Subcutaneous abdominal adipose tissue (tissue), 5 donors: Measurements from ENCODE around the gene DNAH17.

Experiments
- H3K27ac ChIP-seq: one replicate; pipeline ENCODE4 v1.7.0; 2013; ENCODE audit warnings: low read depth, mild to moderate bottlenecking, inconsistent platforms, low read length, moderate library complexity
- H3K27me3 ChIP-seq, 5 donors: one replicate each; pipeline ENCODE4 v1.7.0; 2013; ENCODE audit warnings: low read length in 5 of 5, inconsistent platforms in 1 of 5; ENCODE audit not compliant: control insufficient read depth in 5 of 5, insufficient read depth in 4 of 5
- H3K36me3 ChIP-seq, 5 donors: one replicate each; pipeline ENCODE4 v1.7.0; 2013; ENCODE audit warnings: low read length in 5 of 5; ENCODE audit not compliant: control insufficient read depth in 5 of 5, insufficient read depth in 5 of 5
- H3K4me1 ChIP-seq, 5 donors: one replicate each; pipeline ENCODE4 v1.7.0; 2013; ENCODE audit warnings: low read length in 5 of 5, mild to moderate bottlenecking in 3 of 5, moderate library complexity in 1 of 5; ENCODE audit not compliant: control insufficient read depth in 5 of 5, insufficient read depth in 5 of 5
- H3K4me3 ChIP-seq, 5 donors: one replicate each; pipeline ENCODE4 v1.7.0; 2013; ENCODE audit warnings: low read length in 5 of 5, low read depth in 1 of 5
- H3K9ac ChIP-seq, 5 donors: one replicate each; pipeline ENCODE4 v1.7.0; 2013; ENCODE audit warnings: low read length in 5 of 5, mild to moderate bottlenecking in 4 of 5, moderate library complexity in 3 of 5
- H3K9me3 ChIP-seq, 5 donors: one replicate each; pipeline ENCODE4 v1.7.0; 2013; ENCODE audit warnings: low read length in 5 of 5; ENCODE audit not compliant: control insufficient read depth in 5 of 5
- donor health status: healthy.
- donor health status: healthy.
- donor health status: healthy.
- donor health status: healthy.
- donor health status: healthy.

The DNAH17 gene

DNA sequence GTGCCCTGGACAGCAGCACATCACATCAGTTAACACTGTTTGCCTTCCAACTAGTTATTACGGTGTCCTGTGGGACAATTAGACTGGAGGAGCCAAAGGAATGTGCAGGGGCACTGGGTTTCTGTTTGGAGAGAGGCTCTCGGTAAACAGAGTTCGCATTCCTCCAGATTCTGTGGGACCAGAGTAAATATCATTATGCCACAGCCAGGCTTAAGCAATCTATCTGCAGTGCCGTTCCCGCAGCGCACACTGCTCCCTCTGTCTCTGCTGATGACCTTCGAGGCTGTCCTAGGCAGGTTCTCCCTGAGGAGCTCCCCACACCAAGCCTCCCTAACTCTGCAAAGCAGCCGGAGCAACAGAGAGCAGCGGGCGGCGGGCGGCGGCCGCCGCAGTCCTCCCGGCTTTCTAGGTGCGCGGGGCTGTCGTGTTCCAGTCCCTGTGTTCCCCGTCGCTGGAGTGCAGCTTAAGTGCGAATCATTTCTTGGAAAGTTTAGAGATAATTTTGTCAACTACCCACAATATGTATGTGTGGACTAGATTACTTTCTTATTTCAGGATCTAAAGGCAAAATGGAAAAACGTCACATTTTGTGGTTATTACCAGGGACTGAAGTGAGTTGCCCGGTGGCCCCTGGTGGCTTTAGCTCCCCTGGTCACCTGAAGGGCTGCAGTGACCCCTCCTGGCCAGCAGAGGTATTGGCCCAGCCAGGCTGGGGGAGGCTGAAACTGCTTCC lies 155.5 kb downstream of the DNAH17 start:
- Histone ChIP-seq H3K4me1 (peaks cover 12 to 69% (median 63%) of the 10 kb centered on the region in 5 donors), H3K27ac (peak overlapping the region; percentile 80), H3K9ac (peak overlapping the region in 3 of 5 donors; percentile 3 to 14 (median 13))

DNA sequence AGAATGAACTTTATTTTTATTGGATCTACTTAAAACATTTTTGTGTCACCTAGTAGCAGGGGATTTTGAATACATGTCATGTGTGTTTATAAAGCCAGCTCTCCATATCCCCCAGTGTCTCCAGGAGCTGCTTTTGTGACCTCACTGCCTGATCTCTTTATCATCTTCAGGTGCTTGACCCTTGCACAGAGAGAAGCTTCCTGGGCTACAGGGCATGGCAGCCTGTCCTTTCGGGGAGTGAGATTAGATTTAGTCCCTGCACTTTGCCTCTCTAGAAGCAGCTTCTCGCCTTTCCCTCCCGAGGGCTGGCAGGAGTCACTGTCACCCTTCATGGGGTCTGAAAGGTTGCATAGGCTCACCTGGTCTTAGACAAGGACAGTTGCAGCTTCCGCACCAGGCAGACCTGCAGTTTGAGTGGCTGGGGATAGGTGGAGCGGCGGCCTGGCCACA lies 156.1 kb downstream of the DNAH17 start:
- H3K27me3 ChIP-seq = no peaks in the 10 kb centered on the region
- peak overlapping the region; percentile 80 for H3K27ac ChIP-seq
- no peaks in the 10 kb centered on the region for H3K9me3 ChIP-seq
- H3K36me3 ChIP-seq = peaks cover 0 to 59% (median 45%) of the 10 kb centered on the region in 5 donors
- peak overlapping the region in 1 of 5 donors; percentile 19 for H3K4me3 ChIP-seq
- peak overlapping the region in 3 of 5 donors; percentile 3 to 47 (median 14) for H3K9ac ChIP-seq
- peaks cover 17 to 72% (median 64%) of the 10 kb centered on the region in 5 donors for H3K4me1 ChIP-seq

More for the DNA sequence above, 155.5 kb downstream of the DNAH17 start:
- peaks cover 0 to 65% (median 51%) of the 10 kb centered on the region in 5 donors for H3K36me3 ChIP-seq
- no peaks in the 10 kb centered on the region for H3K9me3 ChIP-seq
- peak overlapping the region in 1 of 5 donors; percentile 19 for H3K4me3 ChIP-seq
- H3K27me3 ChIP-seq = no peaks in the 10 kb centered on the region

- Histone ChIP-seq H3K27me3 (no peaks in the 10 kb centered on the region), H3K36me3 (peaks cover 0 to 51% (median 42%) of the 10 kb centered on the region in 5 donors), H3K27ac (peak overlapping the region; percentile 80), H3K4me3 (no peak overlapping the region), H3K4me1 (peaks cover 21 to 73% (median 69%) of the 10 kb centered on the region in 5 donors), H3K9ac (peak overlapping the region in 1 of 5 donors; percentile 43), H3K9me3 (no peaks in the 10 kb centered on the region)
These were observed 157.0 kb downstream of the DNAH17 start for GRCh38 chr17:78419970-78420815.

- Histone ChIP-seq H3K36me3 (peaks cover 0 to 47% (median 25%) of the 10 kb centered on the region in 5 donors), H3K9ac (no peak overlapping the region), H3K4me1 (peaks cover 23 to 82% (median 72%) of the 10 kb centered on the region in 5 donors), H3K9me3 (no peaks in the 10 kb centered on the region), H3K27ac (peak overlapping the region; percentile 37), H3K27me3 (no peaks in the 10 kb centered on the region), H3K4me3 (no peak overlapping the region)
These were observed 158.7 kb downstream of the DNAH17 start for GRCh38 chr17:78418326-78419026.

GRCh38 chr17:78417531-78417909 lies 159.7 kb downstream of the DNAH17 start:
- peak overlapping the region in 3 of 5 donors; percentile 12 to 76 (median 31) for H3K9ac ChIP-seq
- H3K4me1 ChIP-seq = peaks cover 23 to 89% (median 76%) of the 10 kb centered on the region in 5 donors
- peaks cover 0 to 49% (median 25%) of the 10 kb centered on the region in 5 donors for H3K36me3 ChIP-seq
- peak overlapping the region; percentile 91 for H3K27ac ChIP-seq
- H3K9me3 ChIP-seq = no peaks in the 10 kb centered on the region
- H3K4me3 ChIP-seq = peak overlapping the region in 1 of 5 donors; percentile 48
- no peaks in the 10 kb centered on the region for H3K27me3 ChIP-seq

DNA sequence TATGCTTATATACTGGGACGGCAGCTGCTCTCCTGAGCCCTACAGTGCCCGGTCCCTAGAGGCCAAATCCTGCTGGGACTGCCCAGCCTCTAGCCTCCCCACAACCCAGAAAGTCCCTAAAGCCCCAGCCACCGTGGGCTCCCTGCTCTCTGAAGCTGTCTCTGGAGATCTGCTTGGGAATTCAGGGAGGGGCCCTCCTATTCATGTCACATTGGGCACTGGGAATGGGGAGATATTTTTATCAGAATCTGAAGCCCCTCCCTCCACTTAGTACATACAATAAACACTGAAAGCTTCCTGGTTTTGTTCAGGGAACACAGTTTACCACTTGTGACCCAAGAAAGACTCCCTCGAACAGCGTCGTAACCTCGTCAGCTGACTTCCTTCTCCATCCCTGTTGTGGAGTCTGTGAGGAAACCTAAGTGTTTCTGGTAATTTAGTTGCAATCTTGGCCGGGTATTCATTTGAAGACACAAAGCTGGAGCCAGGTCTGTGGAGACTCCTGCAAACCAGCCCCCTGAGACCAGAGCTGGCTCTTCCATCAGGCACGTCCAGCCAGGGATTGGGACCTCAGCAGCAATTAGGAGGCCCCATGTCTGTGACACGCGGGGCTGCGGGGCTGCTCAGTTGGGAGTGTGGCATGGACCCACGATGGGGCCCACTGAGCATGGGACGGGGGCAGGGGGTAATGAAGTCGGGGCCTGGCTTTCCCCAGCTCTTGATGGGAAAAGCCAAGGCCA lies 160.2 kb downstream of the DNAH17 start:
- Histone ChIP-seq H3K9ac (peak overlapping the region; percentile 48 to 79 (median 66)), H3K36me3 (peaks cover 0 to 49% (median 24%) of the 10 kb centered on the region in 5 donors), H3K4me3 (peak overlapping the region in 3 of 5 donors; percentile 18 to 48 (median 27)), H3K4me1 (peaks cover 26 to 91% (median 80%) of the 10 kb centered on the region in 5 donors), H3K27ac (peak overlapping the region; percentile 91), H3K27me3 (no peaks in the 10 kb centered on the region), H3K9me3 (no peaks in the 10 kb centered on the region)

DNA sequence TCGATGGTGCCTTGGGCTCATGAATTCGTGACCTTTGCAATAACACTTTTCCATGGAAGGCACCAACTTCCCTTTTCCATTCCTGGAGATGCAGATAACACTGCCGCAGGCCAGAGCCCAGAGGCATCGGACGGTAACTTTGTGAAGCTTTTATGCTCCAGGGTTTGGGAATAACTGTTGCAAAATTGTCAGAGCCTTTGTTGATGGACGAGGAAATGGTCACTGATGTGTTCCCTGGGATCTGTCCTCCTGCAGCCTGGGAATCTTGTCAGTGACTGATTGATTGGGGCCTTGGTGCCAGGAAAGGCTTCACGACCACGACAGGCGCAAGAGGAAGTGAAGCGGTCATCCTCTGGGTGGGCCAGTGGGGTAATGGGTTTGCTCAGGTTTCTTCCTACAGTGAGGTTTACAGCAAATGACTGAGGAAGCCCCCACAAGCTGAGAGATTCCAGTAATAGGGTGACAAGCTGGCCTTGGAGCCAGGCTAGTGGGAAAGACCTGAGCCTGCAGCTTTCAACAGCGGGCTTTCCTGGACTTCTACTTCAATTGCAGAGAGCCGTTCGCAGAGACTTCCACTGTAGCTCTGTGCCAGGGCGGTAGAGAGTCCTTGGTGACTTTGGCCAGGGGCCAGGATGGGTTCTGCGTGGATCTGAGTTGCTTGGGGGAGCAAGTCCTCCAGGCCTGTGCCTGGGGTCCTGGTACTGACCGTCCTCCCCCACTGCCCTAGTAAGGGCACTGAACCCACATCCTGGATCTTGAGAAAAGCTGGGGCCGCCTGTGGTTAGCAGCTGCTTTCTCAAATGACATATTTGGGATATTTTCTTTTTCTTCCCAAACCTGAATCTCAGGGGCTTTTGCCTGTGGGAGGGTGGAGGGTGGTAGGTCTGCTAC lies 161.1 kb downstream of the DNAH17 start:
- H3K36me3 ChIP-seq = peaks cover 0 to 40% (median 19%) of the 10 kb centered on the region in 5 donors
- H3K9ac ChIP-seq = peak overlapping the region; percentile 48 to 79 (median 66)
- H3K4me1 ChIP-seq = peaks cover 22 to 89% (median 80%) of the 10 kb centered on the region in 5 donors
- H3K4me3 ChIP-seq = peak overlapping the region in 4 of 5 donors; percentile 15 to 32 (median 22)
- peak overlapping the region; percentile 91 for H3K27ac ChIP-seq
- no peaks in the 10 kb centered on the region for H3K27me3 ChIP-seq
- H3K9me3 ChIP-seq = no peaks in the 10 kb centered on the region

GRCh38 chr17:78414178-78415162 lies 162.7 kb downstream of the DNAH17 start:
- Histone ChIP-seq H3K4me1 (peaks cover 21 to 80% (median 72%) of the 10 kb centered on the region in 5 donors), H3K9ac (peak overlapping the region in 3 of 5 donors; percentile 2 to 62 (median 14)), H3K4me3 (peak overlapping the region in 2 of 5 donors; percentile 7 to 23), H3K27ac (peak overlapping the region; percentile 87), H3K36me3 (peaks cover 0 to 30% (median 10%) of the 10 kb centered on the region in 5 donors), H3K27me3 (no peaks in the 10 kb centered on the region), H3K9me3 (no peaks in the 10 kb centered on the region)
